Stomach (tissue), 4 donors: ENCODE data around the gene GPC6.

ENCODE experiments used
- CTCF ChIP-seq, 7 experiments: fragments of 450-650 bp in 4 of 7; fragments of 200-600 bp in 3 of 7; sonication (generic) in 3 of 7; IDR thresholded peaks; one replicate each; pipeline ENCODE4 v1.5.1; 2016 to 2019; ENCODE audit warnings: antibody characterized with exemption in 7 of 7, control low read depth in 2 of 7, mild to moderate bottlenecking in 1 of 7
- EP300 ChIP-seq: sonication (generic); formaldehyde crosslinking; IDR thresholded peaks from one replicate; pipeline ENCODE4 v1.6.1; 2017; ENCODE audit warnings: antibody characterized with exemption
- POLR2A ChIP-seq, 4 donors: fragments of 450-650 bp; IDR thresholded peaks; one replicate each; pipeline ENCODE4 v1.6.1; 2016; ENCODE audit warnings: antibody characterized with exemption in 4 of 4, control low read depth in 2 of 4, mild to moderate bottlenecking in 1 of 4, moderate library complexity in 1 of 4

GRCh38 chr13:94322925-94323763 lies 1096.5 kb downstream of the GPC6 start:
- no peak for TF ChIP-seq CTCF (IDR thresholded peaks at IDR 0.05)
- TF ChIP-seq EP300: no peak
- TF ChIP-seq POLR2A (IDR thresholded peaks at IDR 0.05): no peak
